ENCODE results near the gene MSL3B.

MSL3B gene

GRCh38 chr2:233824373-233824772, 43.8 kb downstream of the MSL3B start:
- TF ChIP-seq CTCF (IDR thresholded peaks at IDR 0.05; ENCODE audit: extremely low read depth, insufficient read depth, missing control alignments), result no peak
- in situ Hi-C loops (cut with MboI; ENCODE audit: low pct_unique_long_range_greater_than_20kb, low sequenced_read_pairs, unreplicated experiment), result no loop called here
- DNase-seq (ENCODE audit: low spot score), result no peak

GRCh38 chr2:233823731-233824121, 44.5 kb downstream of the MSL3B start:
- TF ChIP-seq CTCF (IDR thresholded peaks at IDR 0.05; ENCODE audit: extremely low read depth, insufficient read depth, missing control alignments), result no peak
- in situ Hi-C loops (cut with MboI; ENCODE audit: low pct_unique_long_range_greater_than_20kb, low sequenced_read_pairs, unreplicated experiment), result no loop called here
- DNase-seq (ENCODE audit: low spot score), result no peak

- DNase-seq (ENCODE audit: low spot score), result no peak
- no peak for TF ChIP-seq CTCF (IDR thresholded peaks at IDR 0.05; ENCODE audit: extremely low read depth, insufficient read depth, missing control alignments)
- in situ Hi-C loops (cut with MboI; ENCODE audit: low pct_unique_long_range_greater_than_20kb, low sequenced_read_pairs, unreplicated experiment), result no loop called here
These were observed 45.1 kb downstream of the MSL3B start for GRCh38 chr2:233822781-233823730.

GRCh38 chr2:233822101-233822771, 46.0 kb downstream of the MSL3B start:
- no peak for TF ChIP-seq CTCF (IDR thresholded peaks at IDR 0.05; ENCODE audit: extremely low read depth, insufficient read depth, missing control alignments)
- DNase-seq (ENCODE audit: low spot score), result no peak
- in situ Hi-C loops (cut with MboI; ENCODE audit: low pct_unique_long_range_greater_than_20kb, low sequenced_read_pairs, unreplicated experiment), result no loop called here

- TF ChIP-seq CTCF (IDR thresholded peaks at IDR 0.05; ENCODE audit: extremely low read depth, insufficient read depth, missing control alignments), result no peak
- DNase-seq (ENCODE audit: low spot score), result no peak
- in situ Hi-C loops (cut with MboI; ENCODE audit: low pct_unique_long_range_greater_than_20kb, low sequenced_read_pairs, unreplicated experiment), result no loop called here
These were observed 46.5 kb downstream of the MSL3B start for GRCh38 chr2:233821709-233822100.

- TF ChIP-seq CTCF (IDR thresholded peaks at IDR 0.05; ENCODE audit: extremely low read depth, insufficient read depth, missing control alignments), result no peak
- DNase-seq (ENCODE audit: low spot score), result no peak
- in situ Hi-C loops (cut with MboI; ENCODE audit: low pct_unique_long_range_greater_than_20kb, low sequenced_read_pairs, unreplicated experiment), result no loop called here
These were observed 47.0 kb downstream of the MSL3B start for GRCh38 chr2:233821196-233821595.

Measured in GM13977 (cell line).